Choroid plexus epithelial cell (primary cell): Measurements from ENCODE around the gene GNAO1.

Experiments
- DNase-seq: peaks from one replicate; pipeline ENCODE4 v3.0.0-alpha.2; 2010; ENCODE audit warnings: low read depth
- H3K4me3 ChIP-seq: 2 replicates; pipeline ENCODE4 v1.5.1; 2011; ENCODE audit warnings: low read depth, mild to moderate bottlenecking, control low read depth, low read length, moderate library complexity
- CTCF ChIP-seq: conservative IDR thresholded peaks from 2 replicates; pipeline ENCODE4 v1.5.1; 2011; ENCODE audit warnings: low read depth, mild to moderate bottlenecking, control low read depth, inconsistent platforms, low read length, moderate library complexity

GNAO1 gene

DNA sequence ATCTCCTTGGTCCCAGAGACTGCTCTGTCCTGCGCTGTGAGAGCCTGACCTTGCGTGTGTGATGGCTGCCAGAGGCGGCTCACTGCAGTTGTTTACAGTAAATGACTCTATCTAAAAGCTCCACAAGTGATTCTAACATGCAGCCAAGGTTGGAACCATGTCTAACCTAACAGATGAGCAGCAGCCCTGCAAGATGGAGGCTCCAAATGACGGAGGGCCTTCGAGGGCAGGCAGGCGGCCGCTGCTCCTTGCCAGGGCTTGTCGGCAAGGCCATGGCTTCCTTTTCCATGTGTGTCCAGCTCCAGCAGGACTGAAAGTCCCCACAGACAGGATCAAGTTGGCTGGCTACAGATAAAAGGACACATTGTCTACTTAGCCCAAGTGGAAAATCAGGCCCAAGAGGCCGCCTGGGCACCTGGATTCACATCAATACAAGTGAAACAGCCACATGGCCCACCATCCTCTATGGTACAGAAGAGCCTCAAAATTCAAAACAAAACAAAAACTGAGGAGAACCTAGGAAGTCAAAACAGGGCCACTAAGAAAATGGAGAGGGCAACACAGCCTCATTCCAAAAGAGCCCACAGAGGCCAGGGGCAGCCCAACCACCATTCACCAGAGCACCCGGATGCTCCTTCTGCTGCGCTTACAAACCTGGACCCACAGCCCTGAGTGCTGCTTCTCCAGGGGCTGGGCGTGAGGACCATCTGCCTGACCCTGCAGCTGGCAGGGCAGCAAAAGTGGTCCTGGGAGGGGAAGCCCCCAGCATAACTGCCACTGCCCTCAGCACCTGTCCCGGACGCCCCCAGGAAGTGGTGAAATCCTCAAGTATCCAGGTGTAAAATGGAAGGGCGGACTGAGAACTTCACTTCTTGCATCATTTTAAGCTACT is 169.1 kb downstream of the GNAO1 start:
- no peak for DNase-seq
- no peak overlapping the region for H3K4me3 ChIP-seq
- TF ChIP-seq CTCF: no peak

GRCh38 chr16:56362057-56362655 is 170.9 kb downstream of the GNAO1 start:
- no peak for TF ChIP-seq CTCF
- no peak overlapping the region for H3K4me3 ChIP-seq
- DNase-seq: no peak

DNA sequence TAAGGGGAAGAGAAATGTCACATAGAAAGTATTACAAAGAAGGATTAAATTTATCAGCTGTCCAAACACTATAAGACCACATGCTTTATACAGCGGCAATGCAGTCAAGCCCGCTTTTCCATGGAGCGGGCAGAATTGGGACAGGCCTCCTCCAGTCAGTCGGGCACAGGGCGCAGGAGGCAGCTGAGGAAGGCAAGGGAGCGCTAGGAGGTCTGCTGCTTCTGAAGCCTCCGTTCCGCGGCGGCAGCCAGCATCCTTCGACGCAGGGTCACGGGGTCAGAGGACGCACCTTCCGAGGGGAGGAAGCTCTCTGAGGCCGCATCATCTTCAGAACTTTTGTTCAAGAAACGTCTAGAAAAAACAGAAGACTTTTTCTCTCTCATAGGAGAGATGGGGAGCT is 171.4 kb downstream of the GNAO1 start:
- no peak for TF ChIP-seq CTCF
- no peak overlapping the region for H3K4me3 ChIP-seq
- no peak for DNase-seq

GRCh38 chr16:56363181-56363716 is 172.0 kb downstream of the GNAO1 start:
- DNase-seq: no peak
- no peak for TF ChIP-seq CTCF

GRCh38 chr16:56363781-56364565 is 172.7 kb downstream of the GNAO1 start:
- DNase-seq: no peak
- no peak for TF ChIP-seq CTCF
- H3K4me3 ChIP-seq: no peak overlapping the region

More at GRCh38 chr16:56363181-56363716, 172.0 kb downstream of the GNAO1 start:
- no peak overlapping the region for H3K4me3 ChIP-seq

GRCh38 chr16:56364865-56365264 is 173.6 kb downstream of the GNAO1 start:
- no peak for TF ChIP-seq CTCF
- H3K4me3 ChIP-seq: no peak overlapping the region
- no peak for DNase-seq
